ENCODE measurements around the gene SYNGR2.

GRCh38 chr17:78151514-78152008 lies 16.8 kb upstream of the SYNGR2 start:
- TF ChIP-seq CTCF (IDR thresholded peaks at IDR 0.05; ENCODE audit: insufficient read depth, low read length) (no peak), GABPA (IDR thresholded peaks at IDR 0.05; ENCODE audit: low read depth) (no peak), POLR2AphosphoS5 (IDR thresholded peaks at IDR 0.05; ENCODE audit: low read depth) (no peak)
